ENCODE data around the gene TNIK. TPM values are rescaled to one million over a fixed set of nuclear protein-coding genes. Genes with fewer than 3 reads are reported as not detected.

The TNIK gene
- total RNA-seq, 1 donor from 2014 or later: 36.0 TPM

- DNase-seq (ENCODE audit: low read depth, low spot score): peak; percentile 81
Observed at GRCh38 chr3:171284308-171285075, 175.7 kb downstream of the TNIK start.

GRCh38 chr3:171283848-171284222 is 176.4 kb downstream of the TNIK start:
- DNase-seq (ENCODE audit: low read depth, low spot score): no peak

- no peak for DNase-seq (ENCODE audit: low read depth, low spot score)
Observed at GRCh38 chr3:171283183-171283847, 176.9 kb downstream of the TNIK start.

- peak; percentile 47 for DNase-seq (ENCODE audit: low read depth, low spot score)
Observed at GRCh38 chr3:171282041-171282440, 178.2 kb downstream of the TNIK start.

- no peak for DNase-seq (ENCODE audit: low read depth, low spot score)
Observed at GRCh38 chr3:171281256-171281992, 178.8 kb downstream of the TNIK start.

- no peak for DNase-seq (ENCODE audit: low read depth, low spot score)
Observed at GRCh38 chr3:171279972-171280371, 180.2 kb downstream of the TNIK start.

- DNase-seq (ENCODE audit: low read depth, low spot score): no peak
Observed at GRCh38 chr3:171278299-171278590, 182.0 kb downstream of the TNIK start.

GRCh38 chr3:171277456-171278298 is 182.5 kb downstream of the TNIK start:
- DNase-seq (ENCODE audit: low read depth, low spot score): no peak

- DNase-seq (ENCODE audit: low read depth, low spot score): no peak
Observed at GRCh38 chr3:171276923-171277322, 183.3 kb downstream of the TNIK start.

GRCh38 chr3:171274222-171274621 is 186.0 kb downstream of the TNIK start:
- no peak for DNase-seq (ENCODE audit: low read depth, low spot score)

- no peak for DNase-seq (ENCODE audit: low read depth, low spot score)
Observed at GRCh38 chr3:171270541-171270940, 189.7 kb downstream of the TNIK start.

GRCh38 chr3:171269542-171269941 is 190.7 kb downstream of the TNIK start:
- DNase-seq (ENCODE audit: low read depth, low spot score): no peak

GRCh38 chr3:171268677-171269076 is 191.5 kb downstream of the TNIK start:
- DNase-seq (ENCODE audit: low read depth, low spot score): no peak

GRCh38 chr3:171267104-171267503 is 193.1 kb downstream of the TNIK start:
- DNase-seq (ENCODE audit: low read depth, low spot score): no peak

- DNase-seq (ENCODE audit: low read depth, low spot score): no peak
Observed at GRCh38 chr3:171266740-171267073, 193.5 kb downstream of the TNIK start.

- DNase-seq (ENCODE audit: low read depth, low spot score): no peak
Observed at GRCh38 chr3:171266034-171266739, 194.0 kb downstream of the TNIK start.

GRCh38 chr3:171264758-171265157 is 195.4 kb downstream of the TNIK start:
- no peak for DNase-seq (ENCODE audit: low read depth, low spot score)

- no peak for DNase-seq (ENCODE audit: low read depth, low spot score)
Observed at GRCh38 chr3:171262431-171262830, 197.8 kb downstream of the TNIK start.

- DNase-seq (ENCODE audit: low read depth, low spot score): no peak
Observed at GRCh38 chr3:171261487-171261886, 198.7 kb downstream of the TNIK start.

- DNase-seq (ENCODE audit: low read depth, low spot score): no peak
Observed at GRCh38 chr3:171260899-171261298, 199.3 kb downstream of the TNIK start.

- no peak for DNase-seq (ENCODE audit: low read depth, low spot score)
Observed at GRCh38 chr3:171260466-171260865, 199.7 kb downstream of the TNIK start.
